Heart right ventricle (tissue), 16 donors: ENCODE measurements around the gene CACNA2D4. TPM values are rescaled to one million over a fixed set of nuclear protein-coding genes. Genes with fewer than 3 reads are reported as not detected.

ENCODE experiments used
- ATAC-seq, 8 donors: fragments of 200-7000 bp; cut with Tn5 transposase; one replicate each; pipeline ENCODE4 v1.9.1; 2020; ENCODE audit warnings: mild to moderate bottlenecking in 8 of 8, moderate library complexity in 8 of 8, moderate number of reproducible peaks in 1 of 8
- DNase-seq, 2 donors: peaks; one replicate each; pipeline ENCODE4 v3.0.0-alpha.2; 2020
- H3K27ac ChIP-seq, 10 donors: fragments of 200-600 bp; sonication (generic) in 2 of 10; one replicate each; pipeline versions ENCODE4 v1.5.0 to v1.8.0; 2020 to 2022; ENCODE audit warnings: mild to moderate bottlenecking in 3 of 10
- H3K27me3 ChIP-seq, 7 donors: fragments of 200-600 bp; one replicate each; pipeline ENCODE4 v1.8.0; 2021 to 2022; ENCODE audit warnings: mild to moderate bottlenecking in 2 of 7
- H3K36me3 ChIP-seq, 9 donors: fragments of 200-600 bp; sonication (generic) in 1 of 9; one replicate each; pipeline versions ENCODE4 v1.5.0 to v1.8.0; 2020 to 2022; ENCODE audit warnings: mild to moderate bottlenecking in 2 of 9
- H3K4me1 ChIP-seq, 9 donors: fragments of 200-600 bp; sonication (generic) in 1 of 9; one replicate each; pipeline versions ENCODE4 v1.5.0 to v1.8.0; 2020 to 2022; ENCODE audit warnings: mild to moderate bottlenecking in 4 of 9
- H3K4me3 ChIP-seq, 10 donors: fragments of 200-600 bp; sonication (generic) in 2 of 10; one replicate each; pipeline versions ENCODE4 v1.5.0 to v1.8.0; 2020 to 2022; ENCODE audit warnings: mild to moderate bottlenecking in 7 of 10, moderate library complexity in 2 of 10
- H3K9me3 ChIP-seq, 11 donors: fragments of 200-600 bp in 10 of 11; sonication (generic) in 2 of 11; one replicate each; pipeline versions ENCODE4 v1.5.0 to v1.8.0; 2013 to 2022; ENCODE audit warnings: mild to moderate bottlenecking in 2 of 11, control low read depth in 1 of 11, moderate library complexity in 1 of 11
- WGBS, 2 donors: extraction: QIAGEN DNeasy Blood & Tissue Kit; methylation state at CpG; one replicate each; pipeline ENCODE4 v1.1.7; 2013; ENCODE audit warnings: inconsistent platforms in 1 of 2; 5-methylcytosine and 5-hydroxymethylcytosine counted together
- intact Hi-C, 10 donors: fragments of 100-400 bp; cut with DNase I; formaldehyde crosslinking; loops; one replicate each; pipeline versions ENCODE4 v1.11.1 to v1.14.2; 2022
- polyA plus RNA-seq, 2 donors: library from polyadenylated mRNA; stranded (reverse); fragments of 200-250 nt; gene quantifications; one replicate each; pipeline ENCODE4 v1.2.3, GENCODE V29; 2013
- total RNA-seq, 10 donors: library from RNA; stranded (reverse); fragmentation: NEBNext Ultra II Directional in 3 of 10; extraction: Animal tissue kit (Norgen Biotek cat#: 25700) in 3 of 10; gene quantifications; one replicate each; pipeline versions ENCODE4 v1.2.1 to v1.2.4, GENCODE V29; 2021 to 2023
- TF ChIP-seq, protein P1 (sequence below), 9 donors: fragments of 200-600 bp; sonication (generic) in 2 of 9; IDR thresholded peaks; one replicate each; pipeline versions ENCODE4 v1.5.0 to v1.8.0; 2021 to 2022; ENCODE audit warnings: antibody characterized with exemption in 9 of 9, mild to moderate bottlenecking in 5 of 9, moderate library complexity in 1 of 9
- donor health status: Arrhythmogenic right ventricular cardiomyopathy.
- donor health status: ischemic (EF 13 %, LVEDD 7.1; RV severe dilation, severe dysfunction).
- donor health status: healthy with polysubstance abuse.
- donor health status: DM: no; HTN: yes; CAD: no.
- donor health status: DM: no; HTN: no; CAD: no.
- donor health status: ischemic (EF 25% LVEDD 6.9; RV normal size, moderate dysfunction).
- donor health status: ischemic (EF 25% LVEDD 5.7; RV mildly dilated, moderate dysfunction).
- donor health status: healthy.
- donor health status: DM: yes; HTN: yes; CAD: no.
- donor health status: Ischemic cardiomyopathy.
- donor health status: ischemic (EF 35%, LVEDD 5.7; RV mildly dilated, moderate dysfunction).
- donor health status: nonischemic (EF 11% LVEDD 7.7; RV severe dilation, severe dysfunction).
- donor health status: DM: yes; HTN: yes; CAD: no.
- donor health status: PGD.
- donor health status: ischemic (EF 29% LVEDD 5.4; RV normal size, mild dysfunction).
- donor health status: nonischemic (EF 23%, LVEDD 6.1; RV moderate dilation, normal function).

The CACNA2D4 gene
- total and polyA plus RNA-seq, 12 donors, result 0.19 to 6.2 (median 0.95) TPM

DNA sequence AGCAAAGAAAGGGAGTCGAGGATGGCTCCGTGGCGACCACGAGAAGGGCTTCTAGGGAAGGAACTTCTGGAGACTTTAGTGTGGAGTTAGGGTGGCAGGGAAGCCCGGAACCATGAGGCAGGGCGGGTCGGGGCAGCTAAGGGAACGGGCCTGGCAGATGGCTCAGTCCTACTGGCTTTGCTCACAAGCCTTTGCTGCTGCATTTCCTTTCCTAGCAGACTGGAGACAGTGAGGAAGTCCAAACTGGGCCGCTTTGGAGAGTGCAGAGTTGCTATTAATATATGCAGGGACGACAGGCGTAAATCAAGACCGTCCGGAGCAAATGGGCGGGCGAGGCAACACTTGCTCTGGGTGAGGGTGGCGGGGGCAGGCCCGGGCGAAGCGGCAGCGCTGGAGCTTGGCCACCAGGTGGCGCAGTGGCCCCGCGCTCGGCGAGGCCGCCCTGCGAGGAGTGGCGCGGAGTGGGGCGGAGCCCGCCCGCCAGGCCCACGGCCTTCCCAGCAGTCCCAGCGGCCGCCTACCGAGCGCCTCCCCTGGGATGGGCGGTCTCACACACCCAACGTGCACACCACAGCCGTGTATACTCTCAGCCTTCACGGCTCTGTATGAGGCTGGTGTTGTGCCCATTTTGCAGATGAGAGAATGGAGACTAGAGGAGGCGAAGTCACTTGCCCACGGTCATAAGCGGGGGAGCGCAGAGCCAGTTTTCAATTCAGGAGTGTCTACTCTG, 122.5 kb downstream of the CACNA2D4 start:
- peak overlapping the region; percentile 24 to 75 (median 62) for H3K4me3 ChIP-seq
- DNase-seq (peak; percentile 91 to 96), ATAC-seq (peak; percentile 92 to 96 (median 94))
- H3K27ac ChIP-seq, result peak overlapping the region; percentile 66 to 98 (median 86)
- H3K4me1 ChIP-seq, result peaks cover 3 to 58% (median 38%) of the 10 kb centered on the region in 9 donors
- H3K27me3 ChIP-seq, result no peaks in the 10 kb centered on the region
- intact Hi-C loops, result loop anchor here (1.0 to 10.0 kb wide), 12 partner anchors 142 to 789 kb away; no protein-coding TSS in a partner anchor
- no peaks in the 10 kb centered on the region for H3K36me3 ChIP-seq
- TF ChIP-seq, protein P1, sequence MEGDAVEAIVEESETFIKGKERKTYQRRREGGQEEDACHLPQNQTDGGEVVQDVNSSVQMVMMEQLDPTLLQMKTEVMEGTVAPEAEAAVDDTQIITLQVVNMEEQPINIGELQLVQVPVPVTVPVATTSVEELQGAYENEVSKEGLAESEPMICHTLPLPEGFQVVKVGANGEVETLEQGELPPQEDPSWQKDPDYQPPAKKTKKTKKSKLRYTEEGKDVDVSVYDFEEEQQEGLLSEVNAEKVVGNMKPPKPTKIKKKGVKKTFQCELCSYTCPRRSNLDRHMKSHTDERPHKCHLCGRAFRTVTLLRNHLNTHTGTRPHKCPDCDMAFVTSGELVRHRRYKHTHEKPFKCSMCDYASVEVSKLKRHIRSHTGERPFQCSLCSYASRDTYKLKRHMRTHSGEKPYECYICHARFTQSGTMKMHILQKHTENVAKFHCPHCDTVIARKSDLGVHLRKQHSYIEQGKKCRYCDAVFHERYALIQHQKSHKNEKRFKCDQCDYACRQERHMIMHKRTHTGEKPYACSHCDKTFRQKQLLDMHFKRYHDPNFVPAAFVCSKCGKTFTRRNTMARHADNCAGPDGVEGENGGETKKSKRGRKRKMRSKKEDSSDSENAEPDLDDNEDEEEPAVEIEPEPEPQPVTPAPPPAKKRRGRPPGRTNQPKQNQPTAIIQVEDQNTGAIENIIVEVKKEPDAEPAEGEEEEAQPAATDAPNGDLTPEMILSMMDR (IDR thresholded peaks at IDR 0.05), result peak; percentile 93 to 100 (median 99)
- 5 to 7% methylated on average over 45 of the region's 45 CpGs for WGBS, 2 donors
- H3K9me3 ChIP-seq, result no peaks in the 10 kb centered on the region

DNA sequence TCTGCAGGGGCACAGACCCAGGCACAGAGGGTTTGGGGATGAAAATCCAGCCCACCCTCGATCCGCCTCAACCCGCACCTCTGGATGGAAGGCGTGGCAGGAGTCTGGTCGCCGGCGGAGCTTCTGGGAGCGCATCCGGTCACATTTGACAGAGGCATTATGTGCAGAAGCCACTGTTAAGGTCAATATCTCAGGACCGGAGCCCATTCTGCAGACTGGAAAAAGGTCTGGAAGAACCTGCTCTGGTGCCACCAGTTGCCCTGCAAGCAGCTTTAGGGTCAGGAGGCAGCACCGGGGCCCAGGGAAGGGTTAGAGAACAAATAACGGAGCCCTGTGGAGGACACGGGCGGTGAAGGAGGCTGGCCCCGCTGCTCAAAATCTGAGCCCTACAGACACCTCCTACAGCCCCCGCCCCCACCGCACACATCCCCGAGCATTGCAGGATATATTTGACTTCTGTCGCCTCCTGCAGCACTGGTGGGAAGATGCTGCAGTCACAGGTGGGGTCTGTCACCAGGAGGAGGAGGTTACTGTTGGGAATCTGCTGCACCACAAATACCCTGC, 123.1 kb downstream of the CACNA2D4 start:
- peaks cover 3 to 59% (median 38%) of the 10 kb centered on the region in 9 donors for H3K4me1 ChIP-seq
- ATAC-seq (no peak), DNase-seq (no peak)
- no peaks in the 10 kb centered on the region for H3K36me3 ChIP-seq
- 66 to 67% methylated on average over 19 of the region's 19 CpGs for WGBS, 2 donors
- no peaks in the 10 kb centered on the region for H3K27me3 ChIP-seq
- intact Hi-C loops, result loop anchor here in 9 of 10 donors (2.0 to 10.0 kb wide), 7 partner anchors 143 to 789 kb away; no protein-coding TSS in a partner anchor
- H3K27ac ChIP-seq, result peak overlapping the region in 9 of 10 donors; percentile 12 to 88 (median 75)
- H3K4me3 ChIP-seq, result peak overlapping the region in 5 of 10 donors; percentile 62 to 75 (median 68)
- TF ChIP-seq, protein P1 (IDR thresholded peaks at IDR 0.05), result no peak
- no peaks in the 10 kb centered on the region for H3K9me3 ChIP-seq

DNA sequence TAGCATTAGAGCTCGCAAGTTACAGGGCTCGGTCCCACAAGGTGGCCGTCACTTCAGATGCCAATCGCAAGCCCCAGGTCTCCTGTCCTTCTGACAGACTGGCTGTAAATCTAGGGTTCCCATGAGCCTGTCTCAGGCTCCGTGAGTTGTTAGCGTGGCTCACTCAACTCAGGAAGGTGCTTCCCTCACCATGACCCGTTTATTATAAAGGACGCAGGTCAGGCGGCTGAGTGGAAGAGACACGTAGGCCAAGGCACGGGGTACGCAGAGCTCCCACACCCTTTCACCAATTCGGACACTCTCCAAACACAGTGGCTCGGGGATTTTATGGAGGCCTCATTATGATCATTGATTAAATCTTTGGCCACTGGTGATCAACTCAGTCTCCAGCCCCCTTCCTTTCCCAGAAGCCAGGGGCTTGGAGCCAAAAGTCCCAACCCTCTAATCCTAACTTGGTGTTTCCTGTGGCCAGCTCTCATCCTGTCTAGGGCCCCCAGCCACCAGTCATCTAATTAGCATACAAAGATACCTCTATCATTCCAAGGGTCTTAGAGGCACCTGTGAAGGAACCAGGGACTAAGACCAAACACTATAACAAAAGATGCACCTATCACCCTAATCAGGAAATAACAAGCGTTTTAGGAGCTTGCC, 123.9 kb downstream of the CACNA2D4 start:
- WGBS, 2 donors, result 78 to 81% methylated on average over 15 of the region's 15 CpGs
- peak overlapping the region in 9 of 10 donors; percentile 1 to 88 (median 75) for H3K27ac ChIP-seq
- peaks cover 3 to 59% (median 38%) of the 10 kb centered on the region in 9 donors for H3K4me1 ChIP-seq

More for the DNA sequence above, 123.9 kb downstream of the CACNA2D4 start:
- DNase-seq (no peak), ATAC-seq (peak in 1 of 8 donors; percentile 1)
- Histone ChIP-seq H3K27me3 (no peaks in the 10 kb centered on the region), H3K36me3 (no peaks in the 10 kb centered on the region), H3K9me3 (no peaks in the 10 kb centered on the region), H3K4me3 (peak overlapping the region in 1 of 10 donors; percentile 75)
- TF ChIP-seq, protein P1 (IDR thresholded peaks at IDR 0.05), result no peak
- intact Hi-C loops, result loop anchor here in 9 of 10 donors (2.0 to 10.0 kb wide), 8 partner anchors 144 to 790 kb away; no protein-coding TSS in a partner anchor
